RPMI7951 (cell line): Measurements from ENCODE around the gene ORC1. TPM values are rescaled to one million over a fixed set of nuclear protein-coding genes. Genes with fewer than 3 reads are reported as not detected.

Experiments used
- DNase-seq: peaks from one replicate; pipeline ENCODE4 v3.0.0-alpha.2; 2012; ENCODE audit warnings: low read depth
- total RNA-seq: library from RNA; depleted of rRNA; stranded (reverse); fragments of >200 nt; shearing (Covaris generic); gene quantifications from 2 replicates; pipeline ENCODE4 v1.2.3, GENCODE V29; 2014; rRNA removed

ORC1 gene
- total RNA-seq, 1 experiment from 2014 or later: 20.7 TPM

- no peak for DNase-seq
Measured at GRCh38 chr1:52345252-52345651, 59.0 kb downstream of the ORC1 start.

DNA sequence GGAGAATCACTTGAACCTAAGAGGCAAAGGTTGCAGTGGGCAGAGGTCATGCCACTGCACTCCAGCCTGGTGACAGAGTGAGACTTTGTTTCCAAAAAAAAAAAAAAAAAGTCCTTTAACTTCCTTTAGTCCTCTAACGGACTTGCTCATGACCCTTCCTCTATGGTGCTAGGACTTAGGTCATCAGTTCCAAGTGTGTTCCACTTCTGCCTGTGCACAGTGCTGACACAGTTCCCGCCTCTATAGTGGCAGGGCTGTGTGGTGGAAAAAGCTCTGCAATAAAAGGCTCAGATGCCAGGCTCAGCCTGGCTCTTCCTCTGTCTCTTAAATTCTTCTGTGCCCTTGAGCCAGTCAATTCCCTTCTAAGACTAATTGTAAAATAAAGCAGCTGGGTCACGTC lies 60.2 kb downstream of the ORC1 start:
- DNase-seq: no peak

DNA sequence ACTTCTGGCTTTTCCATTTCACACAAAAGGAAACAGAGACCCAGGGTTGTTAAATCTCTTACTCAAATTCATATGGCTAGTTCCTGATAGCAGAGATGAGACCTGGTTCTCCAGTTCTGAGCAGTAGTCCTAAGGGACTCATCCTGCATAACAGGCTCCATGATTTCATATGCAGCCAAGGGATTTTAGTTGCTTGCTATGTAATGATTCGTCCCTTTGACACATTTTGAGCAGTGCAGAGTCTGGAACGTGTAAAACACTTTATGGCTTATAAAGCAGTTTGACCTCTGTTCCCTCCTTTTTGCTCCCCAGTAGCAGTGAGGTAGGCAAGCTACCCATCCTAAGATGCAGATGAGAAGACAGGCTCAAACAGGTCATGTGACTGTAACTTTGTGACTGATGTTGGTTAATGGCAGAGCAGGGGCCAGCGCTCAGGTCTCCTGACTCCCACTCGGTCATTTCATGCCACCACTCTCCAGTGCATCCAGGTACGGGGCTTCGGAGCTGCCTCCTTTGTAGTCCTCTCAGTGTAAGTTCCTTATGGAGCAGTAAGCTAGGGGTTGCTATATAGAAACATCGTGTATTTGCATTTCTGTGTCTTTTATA lies 62.5 kb downstream of the ORC1 start:
- no peak for DNase-seq

DNA sequence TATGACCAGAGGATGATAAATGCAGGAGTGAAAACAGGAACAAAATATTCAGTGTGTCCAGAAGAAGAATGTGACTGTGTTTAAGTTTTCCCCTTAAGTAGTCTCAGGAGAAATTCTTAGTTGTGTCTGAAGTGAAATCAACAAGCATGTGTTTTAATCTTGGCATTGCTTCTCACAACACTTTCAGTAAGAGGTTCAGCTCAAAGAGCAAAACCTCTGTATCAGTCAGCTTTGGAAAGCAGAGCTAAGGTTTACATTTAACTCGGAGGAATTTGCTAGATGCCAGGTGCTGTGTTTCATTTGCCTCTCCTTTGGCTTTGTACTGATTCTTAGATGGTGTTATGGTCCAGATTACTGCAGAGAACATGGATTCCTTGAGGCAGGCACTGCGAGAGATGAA lies 66.8 kb downstream of the ORC1 start:
- no peak for DNase-seq

DNA sequence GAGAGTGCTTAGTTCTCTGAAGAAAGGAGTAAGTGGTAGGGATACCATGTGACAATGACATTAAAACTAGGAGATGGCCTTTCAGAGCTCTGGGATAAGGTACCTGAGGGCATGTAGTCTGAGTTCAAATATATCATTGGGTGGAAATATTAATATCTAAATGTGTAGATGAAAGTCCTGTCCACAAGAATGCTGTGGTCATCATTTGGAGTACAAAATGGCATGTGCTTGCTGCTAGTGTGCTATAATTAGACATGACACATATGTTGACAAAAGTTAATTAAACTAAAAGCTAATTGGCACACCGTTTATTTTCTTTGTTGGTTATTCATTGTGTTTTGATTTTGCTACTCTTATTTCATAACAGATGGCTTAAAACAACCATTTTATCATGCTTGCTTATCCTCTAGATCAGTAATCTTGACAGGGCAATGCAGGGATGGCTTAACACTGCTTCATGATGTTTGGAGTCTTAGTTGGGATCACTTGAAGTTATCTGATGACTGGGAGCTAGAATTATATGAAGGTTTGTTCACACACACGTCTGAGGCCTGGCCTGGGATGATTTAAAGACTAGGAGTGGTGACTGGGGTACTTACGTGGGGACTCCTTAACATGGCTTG lies 69.2 kb downstream of the ORC1 start:
- no peak for DNase-seq

DNA sequence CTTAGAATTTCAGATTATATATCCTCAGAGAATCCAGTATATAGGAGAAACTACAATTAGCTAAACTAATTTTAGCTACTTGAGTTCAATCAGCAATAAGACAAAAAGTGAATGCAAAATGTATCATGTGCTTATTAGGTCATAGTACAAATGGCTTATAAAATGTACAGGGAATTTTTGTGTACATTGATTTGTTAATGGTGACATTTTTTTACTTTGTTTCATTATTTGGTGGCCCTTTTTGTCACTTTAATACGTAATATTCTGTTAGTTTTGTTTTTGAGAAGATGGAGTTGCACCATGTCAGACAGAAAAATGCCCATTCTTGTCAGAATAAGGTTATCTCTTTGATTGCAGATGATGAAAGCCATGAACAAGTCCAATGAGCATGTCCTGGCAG lies 71.8 kb downstream of the ORC1 start:
- no peak for DNase-seq

DNA sequence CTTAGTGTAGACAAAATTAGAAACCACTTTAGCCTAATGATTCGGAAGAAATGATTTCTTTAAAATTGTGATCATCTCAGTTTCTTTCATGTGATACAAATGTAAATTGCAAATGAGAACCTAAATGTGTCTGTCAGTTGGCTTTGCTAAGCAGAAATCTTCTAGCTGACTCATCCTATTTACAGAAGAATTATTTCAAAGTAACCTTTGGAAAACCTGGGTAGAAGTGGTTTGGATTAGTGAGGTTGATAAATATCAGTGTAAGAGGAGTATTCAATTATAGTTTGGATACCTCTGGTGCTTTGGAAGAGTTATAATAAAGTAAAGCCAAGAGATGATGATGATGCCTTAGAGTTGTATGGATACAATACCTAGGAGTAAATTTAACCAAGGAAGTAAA lies 75.6 kb downstream of the ORC1 start:
- no peak for DNase-seq

DNA sequence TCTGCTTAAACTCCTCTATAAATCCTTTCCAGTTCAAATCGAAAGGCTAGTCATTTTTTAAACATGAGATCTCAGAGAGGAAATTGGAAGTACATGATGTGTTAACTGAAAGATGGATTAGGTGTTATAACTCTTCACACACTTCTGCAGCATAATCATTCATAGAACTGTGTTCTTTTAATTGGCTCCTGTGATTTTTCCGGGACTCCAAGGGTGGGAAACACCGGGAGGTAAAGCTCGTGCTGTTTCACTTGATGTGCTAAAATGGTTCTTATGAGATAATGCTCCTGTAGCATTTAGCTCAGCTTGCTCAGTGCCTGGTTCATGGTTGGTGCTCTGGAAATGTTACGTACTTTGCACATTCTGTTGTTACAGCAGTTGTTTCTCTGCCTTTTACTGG lies 78.4 kb downstream of the ORC1 start:
- no peak for DNase-seq

DNA sequence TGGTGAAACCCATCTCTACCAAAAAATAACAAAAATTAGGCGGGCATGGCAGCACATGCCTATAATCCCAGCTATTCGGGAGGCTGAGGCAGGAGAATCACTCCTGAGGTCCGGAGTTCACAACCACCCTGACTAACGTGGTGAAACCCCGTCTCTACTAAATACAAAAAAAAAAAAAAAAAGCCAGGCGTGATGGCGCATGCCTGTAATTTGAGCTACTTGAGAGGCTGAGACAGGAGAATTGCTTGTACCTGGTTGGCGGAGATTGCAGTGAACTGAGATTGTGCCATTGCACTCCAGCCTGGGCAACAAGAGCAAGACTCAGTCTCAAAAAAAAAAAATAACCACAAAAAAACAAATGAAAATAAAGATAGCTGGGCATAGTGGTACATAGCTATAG lies 80.5 kb downstream of the ORC1 start:
- DNase-seq: no peak

Other genes with a start within 250 kb of the ORC1 start
- 18.3 and 19.9 TPM in 2 replicates for gene CC2D1B, start 38.2 kb downstream of the ORC1 start, total RNA-seq
- 16.6 and 18.1 TPM in 2 replicates for gene PRPF38A, start 179 bp upstream of the ORC1 start, total RNA-seq
- 16.1 and 27.5 TPM in 2 replicates for gene TUT4, start 148.7 kb upstream of the ORC1 start, total RNA-seq
- gene GPX7, start 197.9 kb upstream of the ORC1 start, total RNA-seq: 32.6 and 38.9 TPM in 2 replicates
- not detected in 2 replicates for gene SHISAL2A, start 228.7 kb upstream of the ORC1 start, total RNA-seq